Measurements from ENCODE around the gene ADAM12.

ADAM12 gene

GRCh38 chr10:126169899-126170298 lies 218.4 kb downstream of the ADAM12 start:
- no peak for DNase-seq (ENCODE audit: extremely low read depth, low read depth)
- no peak for TF ChIP-seq CTCF (IDR thresholded peaks at IDR 0.05; ENCODE audit: low read depth, low read length)

GRCh38 chr10:126166797-126167196 lies 221.5 kb downstream of the ADAM12 start:
- no peak for DNase-seq (ENCODE audit: extremely low read depth, low read depth)

GRCh38 chr10:126165874-126166273 lies 222.4 kb downstream of the ADAM12 start:
- TF ChIP-seq CTCF (IDR thresholded peaks at IDR 0.05; ENCODE audit: low read depth, low read length) = no peak
- DNase-seq (ENCODE audit: extremely low read depth, low read depth) = no peak

More at GRCh38 chr10:126166797-126167196, 221.5 kb downstream of the ADAM12 start:
- TF ChIP-seq CTCF (IDR thresholded peaks at IDR 0.05; ENCODE audit: low read depth, low read length) = no peak

GRCh38 chr10:126163506-126163905 lies 224.8 kb downstream of the ADAM12 start:
- no peak for TF ChIP-seq CTCF (IDR thresholded peaks at IDR 0.05; ENCODE audit: low read depth, low read length)
- DNase-seq (ENCODE audit: extremely low read depth, low read depth) = no peak

- TF ChIP-seq CTCF (IDR thresholded peaks at IDR 0.05; ENCODE audit: low read depth, low read length) = no peak
- no peak for DNase-seq (ENCODE audit: extremely low read depth, low read depth)
Observed at GRCh38 chr10:126161691-126162090, 226.6 kb downstream of the ADAM12 start.

GRCh38 chr10:126160971-126161630 lies 227.2 kb downstream of the ADAM12 start:
- TF ChIP-seq CTCF (IDR thresholded peaks at IDR 0.05; ENCODE audit: low read depth, low read length) = no peak; the same call in none of the 2 replicates
- no peak for DNase-seq (ENCODE audit: extremely low read depth, low read depth)

GRCh38 chr10:126160571-126160970 lies 227.7 kb downstream of the ADAM12 start:
- DNase-seq (ENCODE audit: extremely low read depth, low read depth) = no peak
- TF ChIP-seq CTCF (IDR thresholded peaks at IDR 0.05; ENCODE audit: low read depth, low read length) = no peak

All from AG09319 (cell line).